Measurements from ENCODE around the gene TMC4. TPM values are rescaled to one million over a fixed set of nuclear protein-coding genes. Genes with fewer than 3 reads are reported as not detected.

The TMC4 gene
- not detected in 2 replicates for polyA plus RNA-seq

DNA sequence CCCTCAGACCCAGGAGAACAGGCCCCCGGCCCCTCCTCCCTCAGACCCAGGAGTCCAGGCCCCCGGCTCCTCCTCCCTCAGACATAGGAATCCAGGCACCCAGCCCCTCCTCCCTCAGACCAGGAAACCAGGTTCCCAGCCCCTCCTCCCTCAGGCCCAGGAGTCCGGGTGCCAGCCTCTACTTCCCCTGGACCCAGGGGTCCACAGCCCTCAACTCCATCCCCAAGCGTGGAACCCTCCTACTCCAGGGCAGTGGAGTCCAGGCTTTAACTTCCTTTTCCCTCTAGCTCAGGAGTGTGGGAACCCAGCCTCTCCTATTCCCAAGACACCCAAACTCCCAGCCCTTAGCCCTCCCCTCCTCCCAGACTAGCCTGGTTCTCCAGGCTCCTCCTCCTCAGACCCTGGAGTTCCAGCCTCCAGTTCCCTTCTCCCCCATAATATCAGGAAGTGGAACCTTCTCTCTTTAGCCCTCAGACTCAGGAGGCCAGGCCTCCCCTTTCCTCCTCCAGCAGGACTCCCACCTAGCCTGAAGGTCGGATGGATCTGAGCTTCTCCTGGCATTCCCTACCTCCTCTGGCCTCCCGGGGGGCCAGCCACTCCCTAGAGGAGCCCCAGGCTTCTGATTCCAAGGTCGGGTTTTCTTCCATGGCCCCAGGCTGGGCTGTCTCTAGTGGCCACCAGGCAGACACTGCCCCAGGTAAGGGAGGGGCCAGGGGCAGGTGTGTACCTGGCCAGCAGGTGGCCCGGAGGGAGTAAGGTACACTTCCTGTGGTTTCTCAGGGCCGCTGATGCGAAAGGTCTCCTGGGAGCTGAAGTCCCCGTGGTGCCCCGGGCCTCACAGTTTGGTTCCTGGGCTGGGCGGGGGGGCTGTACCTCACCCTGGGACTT, at the start of gene TMC4:
Gene TMC4, minus strand, starts transcription at position 690 of the 888 bp plus-strand sequence. Its CDS starts 43 bp downstream, at position 647.

GRCh38 chr19:54191011-54191810, 18.3 kb upstream of the TMC4 start, which contains the start of gene TSEN34:
Gene TSEN34, plus strand, starts transcription at chr19:54191308. Its CDS starts 57 bp downstream, at chr19:54191365.

GRCh38 chr19:54189145-54189734, 16.3 kb upstream of the TMC4 start, which contains the start of gene MBOAT7:
Gene MBOAT7, minus strand, starts transcription at chr19:54189580. Its CDS starts 1,072 bp downstream, at chr19:54188508.

GRCh38 chr19:54159352-54160181, 13.4 kb downstream of the TMC4 start, which contains the start of gene LENG1:
Gene LENG1, minus strand, starts transcription at chr19:54159721. Its CDS starts 26 bp downstream, at chr19:54159695.

GRCh38 chr19:54137699-54138488, 35.1 kb downstream of the TMC4 start, which contains the start of gene CNOT3:
Gene CNOT3, plus strand, starts transcription at chr19:54137762. Its CDS starts 5,217 bp downstream, at chr19:54142979.

GRCh38 chr19:54115109-54116063, 57.6 kb downstream of the TMC4 start, which contains the start of the genes PRPF31 and TFPT:
Gene PRPF31, plus strand, starts transcription at chr19:54115754. Its CDS starts 2,525 bp downstream, at chr19:54118279.
Gene TFPT, minus strand, starts transcription at chr19:54115657. Its CDS starts 388 bp downstream, at chr19:54115269.

Other genes with a start within 250 kb of the TMC4 start
- gene CACNG8, start 210.2 kb downstream of the TMC4 start, polyA plus RNA-seq: 0.45 and 4.1 TPM in 2 replicates
- not detected in 2 replicates for gene CACNG6, start 181.5 kb downstream of the TMC4 start, polyA plus RNA-seq
- gene VSTM1, start 109.3 kb downstream of the TMC4 start, polyA plus RNA-seq: not detected in 2 replicates
- not detected in 2 replicates for gene TARM1, start 91.8 kb downstream of the TMC4 start, polyA plus RNA-seq
- not detected in 2 replicates for gene OSCAR, start 72.4 kb downstream of the TMC4 start, polyA plus RNA-seq
- gene NDUFA3, start 70.3 kb downstream of the TMC4 start, polyA plus RNA-seq: 1,121 and 1,868 TPM in 2 replicates
- 5.5 and 10.9 TPM in 2 replicates for gene TFPT, start 57.5 kb downstream of the TMC4 start, polyA plus RNA-seq
- gene PRPF31, start 57.4 kb downstream of the TMC4 start, polyA plus RNA-seq: 6.3 and 12.1 TPM in 2 replicates
- gene CNOT3, start 35.4 kb downstream of the TMC4 start, polyA plus RNA-seq: 5.1 and 12.1 TPM in 2 replicates
- gene LENG1, start 13.4 kb downstream of the TMC4 start, polyA plus RNA-seq: 3.0 and 5.2 TPM in 2 replicates
- 10.0 and 11.7 TPM in 2 replicates for gene MBOAT7, start 16.4 kb upstream of the TMC4 start, polyA plus RNA-seq
- 4.8 and 7.6 TPM in 2 replicates for gene TSEN34, start 18.1 kb upstream of the TMC4 start, polyA plus RNA-seq
- gene RPS9, start 27.7 kb upstream of the TMC4 start, polyA plus RNA-seq: 68.6 and 83.4 TPM in 2 replicates
- gene LILRB3, start 49.8 kb upstream of the TMC4 start, polyA plus RNA-seq: 0.11 TPM in 1 of 2 replicates, not detected in the other
- not detected in 2 replicates for gene LILRA6, start 69.6 kb upstream of the TMC4 start, polyA plus RNA-seq
- 0.13 and 0.15 TPM in 2 replicates for gene LILRB5, start 84.1 kb upstream of the TMC4 start, polyA plus RNA-seq
- gene LILRB2, start 108.0 kb upstream of the TMC4 start, polyA plus RNA-seq: not detected in 2 replicates
- gene LILRA5, start 140.0 kb upstream of the TMC4 start, polyA plus RNA-seq: not detected in 2 replicates
- gene LILRA4, start 166.0 kb upstream of the TMC4 start, polyA plus RNA-seq: not detected in 2 replicates
- gene LAIR1, start 191.8 kb upstream of the TMC4 start, polyA plus RNA-seq: not detected in 2 replicates
- gene TTYH1, start 242.3 kb upstream of the TMC4 start, polyA plus RNA-seq: 38.1 and 45.6 TPM in 2 replicates

Measured in Purkinje cell (primary cell).